ENCODE results near the gene PAK5.

PAK5 gene

GRCh38 chr20:9689041-9689440, 149.8 kb downstream of the PAK5 start:
- no peak for TF ChIP-seq CTCF (IDR thresholded peaks at IDR 0.05; ENCODE audit: poor library complexity, severe bottlenecking)
- no peaks in the 10 kb centered on the region for H3K27me3 ChIP-seq (ENCODE audit: insufficient read depth, poor library complexity, severe bottlenecking)
- DNase-seq (ENCODE audit: low spot score): no peak
- no peaks in the 10 kb centered on the region for H3K9me3 ChIP-seq (ENCODE audit: severe bottlenecking)
- H3K4me3 ChIP-seq (ENCODE audit: severe bottlenecking): no peak overlapping the region
- H3K36me3 ChIP-seq (ENCODE audit: low read depth): no peaks in the 10 kb centered on the region
- no peak for ATAC-seq (ENCODE audit: low read depth)
- no peaks in the 10 kb centered on the region for H3K4me1 ChIP-seq (ENCODE audit: insufficient read depth, poor library complexity, severe bottlenecking)
- H3K27ac ChIP-seq (ENCODE audit: poor library complexity, severe bottlenecking): no peak overlapping the region

- Histone ChIP-seq H3K4me3 (ENCODE audit: severe bottlenecking) (no peak overlapping the region), H3K36me3 (ENCODE audit: low read depth) (no peaks in the 10 kb centered on the region), H3K9me3 (ENCODE audit: severe bottlenecking) (no peaks in the 10 kb centered on the region), H3K27ac (ENCODE audit: poor library complexity, severe bottlenecking) (no peak overlapping the region), H3K4me1 (ENCODE audit: insufficient read depth, poor library complexity, severe bottlenecking) (no peaks in the 10 kb centered on the region), H3K27me3 (ENCODE audit: insufficient read depth, poor library complexity, severe bottlenecking) (peaks cover under 1% of the 10 kb centered on the region)
- no peak for ATAC-seq (ENCODE audit: low read depth)
- TF ChIP-seq CTCF (IDR thresholded peaks at IDR 0.05; ENCODE audit: poor library complexity, severe bottlenecking): no peak
- no peak for DNase-seq (ENCODE audit: low spot score)
Observed at GRCh38 chr20:9686866-9687265, 152.0 kb downstream of the PAK5 start.

GRCh38 chr20:9686455-9686854, 152.4 kb downstream of the PAK5 start:
- ATAC-seq (ENCODE audit: low read depth) (no peak), DNase-seq (ENCODE audit: low spot score) (no peak)
- Histone ChIP-seq H3K27me3 (ENCODE audit: insufficient read depth, poor library complexity, severe bottlenecking) (peaks cover 3% of the 10 kb centered on the region), H3K9me3 (ENCODE audit: severe bottlenecking) (no peaks in the 10 kb centered on the region), H3K27ac (ENCODE audit: poor library complexity, severe bottlenecking) (no peak overlapping the region), H3K4me1 (ENCODE audit: insufficient read depth, poor library complexity, severe bottlenecking) (no peaks in the 10 kb centered on the region), H3K36me3 (ENCODE audit: low read depth) (no peaks in the 10 kb centered on the region), H3K4me3 (ENCODE audit: severe bottlenecking) (no peak overlapping the region)
- TF ChIP-seq CTCF (IDR thresholded peaks at IDR 0.05; ENCODE audit: poor library complexity, severe bottlenecking): no peak

GRCh38 chr20:9686001-9686400, 152.9 kb downstream of the PAK5 start:
- Histone ChIP-seq H3K36me3 (ENCODE audit: low read depth) (no peaks in the 10 kb centered on the region), H3K4me1 (ENCODE audit: insufficient read depth, poor library complexity, severe bottlenecking) (no peaks in the 10 kb centered on the region), H3K9me3 (ENCODE audit: severe bottlenecking) (no peaks in the 10 kb centered on the region), H3K4me3 (ENCODE audit: severe bottlenecking) (no peak overlapping the region), H3K27ac (ENCODE audit: poor library complexity, severe bottlenecking) (no peak overlapping the region), H3K27me3 (ENCODE audit: insufficient read depth, poor library complexity, severe bottlenecking) (peaks cover 3% of the 10 kb centered on the region)
- no peak for DNase-seq (ENCODE audit: low spot score)
- no peak for TF ChIP-seq CTCF (IDR thresholded peaks at IDR 0.05; ENCODE audit: poor library complexity, severe bottlenecking)
- no peak for ATAC-seq (ENCODE audit: low read depth)

GRCh38 chr20:9685011-9685410, 153.9 kb downstream of the PAK5 start:
- H3K36me3 ChIP-seq (ENCODE audit: low read depth): no peaks in the 10 kb centered on the region
- no peaks in the 10 kb centered on the region for H3K4me1 ChIP-seq (ENCODE audit: insufficient read depth, poor library complexity, severe bottlenecking)
- no peaks in the 10 kb centered on the region for H3K9me3 ChIP-seq (ENCODE audit: severe bottlenecking)
- no peak overlapping the region for H3K27ac ChIP-seq (ENCODE audit: poor library complexity, severe bottlenecking)
- no peak for TF ChIP-seq CTCF (IDR thresholded peaks at IDR 0.05; ENCODE audit: poor library complexity, severe bottlenecking)
- peaks cover 3% of the 10 kb centered on the region for H3K27me3 ChIP-seq (ENCODE audit: insufficient read depth, poor library complexity, severe bottlenecking)
- H3K4me3 ChIP-seq (ENCODE audit: severe bottlenecking): no peak overlapping the region
- ATAC-seq (ENCODE audit: low read depth) (no peak), DNase-seq (ENCODE audit: low spot score) (no peak)
